HTERT RPE-1 (cell line): ENCODE measurements around the gene GTF2E1.
"Not testable (repeated sequence)": the region's sequence is repeated elsewhere in the genome, so short reads cannot be mapped to it uniquely, and the experiment has no call there.

Source experiments
- in situ Hi-C: fragments of 300-500 bp; cut with MboI; formaldehyde crosslinking; loops from 4 replicates; pipeline ENCODE4 v1.14.3; 2020; ENCODE audit warnings: low sequenced_read_pairs

The GTF2E1 gene

DNA sequence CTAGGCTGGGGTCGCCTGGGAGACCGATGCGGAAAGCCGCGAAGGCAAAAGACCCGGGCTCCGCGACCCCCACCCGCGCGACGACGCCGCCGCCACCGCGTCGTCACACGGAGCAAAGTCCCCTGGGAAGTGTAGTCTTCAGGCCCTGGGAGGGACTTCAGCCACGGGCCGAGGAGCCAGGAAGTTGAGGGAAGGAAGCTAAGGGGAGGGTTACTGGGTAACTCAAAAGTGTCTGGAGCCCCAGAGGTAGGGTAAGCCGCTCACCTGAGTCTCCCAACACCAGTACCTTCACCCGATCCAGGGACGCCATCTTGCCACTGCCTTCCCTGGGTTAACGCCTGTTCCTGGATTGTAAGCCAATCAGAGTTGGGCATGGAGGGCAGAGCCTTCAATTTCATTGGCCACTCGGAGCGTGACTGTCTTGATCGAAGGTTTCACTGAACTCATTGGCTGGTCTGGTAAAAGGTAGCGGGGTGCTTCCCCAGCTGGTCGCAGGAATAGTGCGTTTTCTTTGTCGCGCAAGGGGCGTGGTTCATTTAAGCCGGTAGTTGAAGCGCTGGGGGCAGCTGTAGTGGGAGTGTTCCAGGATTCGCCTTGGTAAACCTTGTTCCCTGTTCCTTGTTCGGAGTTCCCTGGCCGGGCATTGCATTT, at the start of gene GTF2E1, which contains the start of gene RABL3:
Gene GTF2E1, plus strand, starts transcription at position 547 of the 651 bp plus-strand sequence. CDS start 7,809 bp downstream, outside the sequence.
Gene RABL3, minus strand, starts transcription at position 319 of the 651 bp plus-strand sequence. Its CDS starts 9 bp downstream, at position 310.
- in situ Hi-C loops = no loop called here

DNA sequence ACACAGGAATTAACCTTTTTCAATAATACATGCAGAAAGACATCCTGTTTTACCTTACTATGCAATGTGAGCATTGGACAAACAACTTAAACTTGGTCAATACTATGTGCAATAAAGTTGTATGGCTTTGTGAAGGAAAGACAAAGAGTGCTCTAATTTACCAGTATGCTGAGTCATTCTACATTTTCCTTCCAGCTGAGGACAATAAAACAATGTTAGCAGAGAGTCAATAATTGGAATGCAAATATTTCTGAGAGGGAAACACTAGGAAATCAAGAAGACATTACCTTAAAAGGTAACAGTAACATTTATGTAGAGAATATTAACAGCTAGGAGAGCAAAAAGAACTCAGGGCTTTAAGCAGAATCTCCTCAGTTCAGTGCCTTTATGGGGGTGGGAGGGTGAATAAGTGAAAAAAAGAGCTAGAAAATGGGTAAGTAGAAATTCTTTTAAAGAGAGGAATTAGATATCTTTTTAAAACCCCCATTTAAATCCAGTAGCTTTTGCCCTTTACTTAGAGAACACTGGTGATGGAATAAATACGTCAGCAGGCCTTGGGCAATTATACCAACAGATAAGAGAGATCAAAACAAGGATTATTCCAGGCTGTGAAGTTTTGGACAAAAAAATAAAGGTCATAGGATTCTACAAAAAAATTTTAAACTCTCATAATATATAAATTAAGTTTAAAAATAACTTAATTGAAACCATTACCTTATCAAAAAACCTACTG, 48.9 kb upstream of the GTF2E1 start:
- in situ Hi-C loops = no loop called here

DNA sequence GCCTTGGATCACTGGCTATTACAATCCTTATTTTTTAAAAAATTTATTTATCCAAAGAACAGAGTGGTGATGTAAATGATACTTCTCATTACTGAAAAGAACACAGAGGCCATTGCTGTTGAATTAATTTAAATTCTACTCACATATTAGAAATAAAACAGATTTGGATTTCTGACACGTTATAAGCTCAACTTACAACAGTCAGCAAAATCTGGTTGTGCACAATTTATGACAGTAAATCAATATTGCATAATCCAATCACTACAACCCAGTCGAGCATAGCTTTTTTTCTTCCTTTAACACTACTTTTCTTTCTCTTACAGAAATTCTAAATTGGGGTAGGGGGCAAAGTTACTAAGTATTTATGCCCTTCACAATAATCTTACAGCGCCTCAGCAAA, 43.2 kb upstream of the GTF2E1 start:
- in situ Hi-C loops = no loop called here

DNA sequence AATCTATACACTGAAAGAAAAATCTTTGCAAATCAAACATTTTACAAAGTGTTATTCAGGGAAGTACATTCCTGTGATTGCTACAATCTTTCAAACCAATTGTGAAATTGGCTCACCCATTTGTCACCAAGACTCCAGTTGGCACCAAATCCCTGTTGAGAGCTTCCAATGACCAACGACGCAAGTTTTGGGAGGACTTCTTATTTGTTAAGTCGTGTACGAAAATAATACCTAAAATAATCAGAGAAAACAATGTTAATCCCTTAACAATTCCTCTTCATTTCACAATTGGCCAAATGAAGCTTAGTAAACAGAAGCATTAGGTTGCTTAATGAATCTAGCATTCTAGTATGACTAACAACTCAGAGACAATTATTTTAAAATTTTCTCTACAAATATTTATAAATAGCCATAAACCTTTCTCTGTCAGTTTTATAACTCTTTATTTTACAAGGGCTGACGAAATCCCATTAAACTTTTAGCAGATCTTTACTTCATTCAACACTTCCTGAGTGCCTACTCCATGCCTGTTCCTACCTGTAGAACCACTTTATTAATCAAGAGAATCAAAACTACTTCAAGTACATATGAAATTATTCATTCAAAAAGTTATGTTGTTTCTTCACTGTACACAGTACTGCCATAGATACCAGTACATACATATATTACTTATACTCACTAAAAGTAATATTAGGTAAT, 36.5 kb upstream of the GTF2E1 start:
- in situ Hi-C loops = no loop called here

DNA sequence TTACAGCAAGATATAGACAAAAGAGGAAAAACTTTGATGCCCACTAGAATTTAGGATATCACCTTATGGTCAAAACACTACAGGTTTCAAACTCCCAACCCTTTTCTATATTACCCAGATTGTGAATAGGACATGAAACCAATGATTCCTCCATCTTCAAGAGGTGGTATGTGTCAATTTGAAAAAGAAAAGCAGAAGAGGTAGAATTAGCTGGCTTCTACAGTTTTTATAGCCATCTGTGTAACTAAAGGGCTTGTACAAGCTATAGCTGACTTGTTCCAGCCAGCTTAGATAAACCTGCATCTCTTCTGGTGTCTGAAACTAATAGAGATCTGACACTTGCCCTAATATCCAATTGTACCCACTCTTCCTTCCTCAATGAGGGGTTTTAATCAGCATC, 35.6 kb upstream of the GTF2E1 start:
- in situ Hi-C loops = no loop called here

DNA sequence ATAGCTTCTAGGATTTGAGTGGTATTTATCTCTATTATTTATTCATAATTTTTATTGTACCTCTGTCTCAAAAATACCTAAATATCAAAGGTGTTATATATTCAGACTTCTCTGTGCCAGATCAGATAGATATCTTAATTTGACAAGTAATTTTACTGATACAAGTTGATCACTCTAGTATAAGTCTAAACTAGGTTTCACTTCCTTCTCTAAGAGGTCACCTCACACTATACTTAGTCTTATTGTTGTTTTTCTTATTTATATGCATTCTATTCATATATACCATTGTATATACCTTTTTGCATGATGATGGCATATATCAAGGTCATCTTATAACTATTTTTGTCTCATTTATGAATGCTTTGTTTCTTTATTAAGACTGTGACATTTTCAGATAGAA, 34.1 kb upstream of the GTF2E1 start:
- in situ Hi-C loops = no loop called here

DNA sequence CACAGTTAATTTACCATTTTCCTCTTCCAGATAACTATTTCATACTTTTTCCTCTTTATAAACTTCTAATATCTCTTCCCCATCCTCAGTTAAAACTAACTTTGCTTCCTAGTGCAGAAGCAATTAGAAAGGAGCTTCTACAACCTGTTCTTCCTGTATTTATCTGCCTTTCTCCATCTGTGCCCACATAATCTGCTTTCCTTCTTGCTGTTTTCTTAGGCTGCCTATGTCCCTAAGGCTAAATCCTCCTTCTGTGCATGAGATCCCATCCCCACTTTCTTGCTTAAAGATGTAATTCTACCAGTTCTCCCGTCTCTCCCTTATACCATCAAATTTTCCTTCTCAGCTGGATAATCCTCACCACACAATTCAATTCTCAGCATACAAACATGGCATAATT, 32.2 kb upstream of the GTF2E1 start:
- in situ Hi-C loops = no loop called here

DNA sequence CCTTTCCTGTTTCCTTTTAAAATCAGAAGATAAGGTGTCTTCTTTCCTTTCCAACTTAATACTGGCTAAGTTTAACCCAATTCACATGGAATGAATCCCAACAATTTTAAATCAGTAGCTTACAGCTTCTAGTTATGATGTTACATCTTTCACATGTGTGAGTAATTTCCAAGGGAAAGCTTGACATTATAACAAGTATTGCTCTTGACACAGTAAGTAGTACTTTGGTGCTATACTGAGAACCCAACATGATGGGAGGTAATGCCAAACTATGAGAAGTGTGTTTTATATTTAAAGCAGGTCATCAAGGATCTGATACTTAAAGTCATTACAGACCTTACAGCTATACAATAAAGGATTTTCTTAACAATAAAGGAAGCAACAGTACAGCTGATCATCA, 29.3 kb upstream of the GTF2E1 start:
- in situ Hi-C loops = no loop called here

DNA sequence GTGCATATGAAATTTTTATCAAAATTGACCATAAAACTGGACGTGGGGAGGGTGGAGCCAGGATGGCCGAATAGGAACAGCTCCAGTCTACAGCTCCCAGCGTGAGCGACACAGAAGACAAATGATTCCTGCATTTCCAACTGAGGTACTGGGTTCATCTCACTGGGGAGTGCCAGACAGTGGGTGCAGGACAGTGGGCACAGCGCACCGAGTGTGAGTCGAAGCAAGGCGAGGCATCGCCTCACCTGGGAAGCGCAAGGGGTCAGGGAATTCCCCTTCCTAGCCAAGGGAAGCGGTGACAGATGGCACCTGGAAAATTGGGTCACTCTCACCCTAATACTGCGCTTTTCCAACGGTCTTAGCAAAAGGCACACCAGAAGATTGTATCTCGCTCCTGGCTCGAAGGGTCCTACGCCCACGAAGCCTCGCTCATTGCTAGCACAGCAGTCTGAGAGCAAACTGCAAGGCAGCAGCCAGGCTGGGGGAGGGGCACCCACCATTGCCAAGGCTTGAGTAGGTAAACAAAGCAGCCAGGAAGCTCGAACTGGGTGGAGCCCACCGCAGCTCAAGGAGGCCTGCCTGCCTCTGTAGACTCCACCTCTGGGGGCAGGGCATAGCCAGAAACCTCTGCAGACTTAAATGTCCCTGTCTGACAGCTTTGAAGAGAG, 23.2 kb upstream of the GTF2E1 start:
- in situ Hi-C loops = not testable (repeated sequence)

DNA sequence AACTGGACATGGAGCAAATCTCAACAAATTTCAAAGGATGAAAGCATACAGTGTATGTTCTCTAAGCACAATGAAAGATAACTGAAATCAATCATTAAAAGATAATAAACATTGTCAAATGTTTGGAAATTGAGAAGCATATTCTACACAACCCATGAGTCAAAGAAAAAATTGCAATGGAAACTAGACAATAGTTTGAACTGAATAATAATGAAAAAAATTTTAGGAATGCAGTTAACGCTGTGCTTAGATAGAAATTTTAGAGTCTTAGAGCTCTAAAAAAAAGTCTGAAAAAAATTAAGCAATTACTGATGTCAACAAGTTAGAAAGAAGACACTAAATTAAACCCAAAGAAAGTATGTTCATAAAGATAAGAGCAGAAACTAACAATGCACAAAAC, 15.8 kb upstream of the GTF2E1 start:
- in situ Hi-C loops = no loop called here

DNA sequence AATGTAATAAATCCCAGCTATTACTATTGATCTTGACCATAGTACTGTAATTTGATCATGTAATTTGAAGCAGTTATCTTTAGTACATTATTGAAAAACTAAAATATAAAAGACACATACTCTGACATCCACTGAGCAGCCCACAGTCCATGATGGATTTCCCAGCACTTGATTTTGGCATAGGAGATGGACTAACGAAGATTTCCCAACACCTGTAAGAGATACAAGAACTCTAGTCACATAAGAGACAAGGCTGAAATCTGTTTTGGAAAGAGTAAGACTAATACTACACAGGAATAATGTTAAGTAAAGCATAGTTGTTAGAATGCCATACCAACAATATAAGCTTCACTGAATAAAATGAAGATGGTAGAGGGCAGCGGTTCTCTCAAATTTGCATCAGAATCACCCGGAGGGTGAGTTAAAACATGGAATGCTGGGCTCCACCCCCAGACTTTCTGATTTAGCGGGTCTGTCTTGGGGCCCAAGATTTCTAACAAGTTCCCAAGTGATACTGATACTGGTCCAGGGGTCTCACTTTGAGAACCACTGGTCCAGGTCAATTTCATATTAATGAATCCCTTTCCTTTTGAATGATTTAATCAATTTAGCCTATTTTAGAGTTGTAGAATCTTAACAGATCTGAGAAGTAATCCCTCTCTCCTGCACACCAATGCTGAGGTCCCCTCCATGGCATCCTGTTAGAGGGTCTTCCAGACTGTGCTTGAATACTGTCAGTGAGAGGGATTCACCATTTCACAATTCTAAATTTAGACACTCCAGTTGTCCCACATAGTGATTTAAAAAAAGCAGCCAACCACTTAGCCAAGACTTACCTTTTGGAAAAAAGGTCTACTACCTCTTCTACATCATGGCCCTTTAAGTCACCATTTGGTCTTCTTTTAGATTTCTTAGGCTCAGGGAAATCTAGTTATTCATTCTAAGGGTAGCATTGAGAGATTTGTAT, 11.7 kb upstream of the GTF2E1 start:
- in situ Hi-C loops = no loop called here

DNA sequence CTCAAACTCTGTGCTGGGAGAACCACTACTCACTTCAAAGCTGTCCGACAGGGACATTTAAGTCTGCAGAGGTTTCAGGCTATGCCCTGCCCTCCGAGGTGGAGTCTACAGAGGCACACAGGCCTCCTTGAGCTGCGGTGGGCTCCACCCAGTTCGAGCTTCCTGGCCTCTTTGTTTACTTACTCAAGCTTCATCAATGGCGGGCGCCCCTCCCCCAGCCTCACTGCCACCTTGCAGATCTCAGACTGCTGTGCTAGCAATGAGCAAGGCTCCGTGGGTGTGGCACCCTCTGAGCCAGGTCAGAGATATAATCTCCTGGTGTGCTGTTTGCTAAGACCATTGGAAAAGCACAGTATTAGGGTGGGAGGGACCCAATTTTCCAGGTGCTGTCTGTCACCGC, 4.5 kb upstream of the GTF2E1 start:
- in situ Hi-C loops = not testable (repeated sequence)

DNA sequence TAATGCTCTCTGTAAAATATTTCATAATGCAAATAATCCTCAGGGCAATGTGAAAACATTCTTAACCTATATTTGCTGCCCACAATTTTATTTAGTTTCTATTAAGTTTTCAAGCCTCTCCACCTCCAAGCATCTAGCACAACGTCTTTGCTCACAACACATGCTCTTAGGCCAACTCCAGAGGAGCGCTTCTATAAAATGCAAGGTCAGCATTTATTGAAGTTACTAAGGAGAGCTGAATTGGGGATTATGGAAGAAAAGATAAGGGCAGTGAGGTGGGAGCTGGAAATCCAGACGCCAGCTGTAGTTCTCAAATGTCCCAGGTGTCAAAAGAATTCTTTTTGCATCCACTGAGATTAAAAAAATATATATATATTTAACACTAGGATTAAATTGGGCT, 1.2 kb upstream of the GTF2E1 start:
- in situ Hi-C loops = no loop called here

DNA sequence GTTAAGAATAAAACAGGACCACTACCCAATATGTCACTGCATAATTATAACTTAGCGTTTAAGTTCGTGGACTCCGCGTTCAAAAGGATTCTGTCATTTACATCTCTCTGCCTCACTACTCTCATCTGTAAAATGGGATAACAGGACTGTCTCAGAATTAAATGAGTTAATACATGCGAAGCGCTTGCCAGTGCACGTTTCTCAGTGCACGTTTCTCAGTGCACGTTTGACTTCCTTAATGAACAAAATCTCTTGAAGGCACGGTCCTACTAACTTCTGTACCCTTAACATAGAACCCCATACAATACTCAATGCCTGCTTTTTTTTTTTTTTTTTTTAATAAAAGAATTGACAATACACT, 727 bp upstream of the GTF2E1 start:
- in situ Hi-C loops = no loop called here

DNA sequence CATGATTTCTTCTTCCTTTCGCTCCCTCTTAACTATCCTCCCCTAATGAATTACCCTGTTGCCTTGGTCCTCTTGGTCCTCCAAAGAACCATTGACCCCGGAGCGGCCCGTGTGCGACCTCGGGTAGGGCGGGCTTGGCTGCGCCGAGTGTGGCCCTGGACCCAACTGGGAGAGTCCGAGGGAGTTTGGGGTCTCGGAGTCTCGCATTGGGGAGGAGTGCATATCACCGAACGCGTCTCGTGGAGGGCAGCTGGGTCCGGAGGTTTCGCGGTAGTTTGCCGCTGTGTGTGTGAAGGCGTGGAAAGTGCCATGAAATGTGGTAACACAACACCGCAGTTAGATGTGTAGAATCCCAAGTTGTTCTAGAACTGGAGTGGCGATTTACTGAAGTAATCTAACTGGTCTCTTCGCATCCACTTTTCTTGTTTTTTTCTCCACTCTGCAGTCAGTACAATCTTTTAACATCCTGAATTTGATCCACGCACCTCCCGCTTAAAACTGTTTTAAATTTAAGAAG, 363 bp downstream of the GTF2E1 start:
- in situ Hi-C loops = no loop called here

DNA sequence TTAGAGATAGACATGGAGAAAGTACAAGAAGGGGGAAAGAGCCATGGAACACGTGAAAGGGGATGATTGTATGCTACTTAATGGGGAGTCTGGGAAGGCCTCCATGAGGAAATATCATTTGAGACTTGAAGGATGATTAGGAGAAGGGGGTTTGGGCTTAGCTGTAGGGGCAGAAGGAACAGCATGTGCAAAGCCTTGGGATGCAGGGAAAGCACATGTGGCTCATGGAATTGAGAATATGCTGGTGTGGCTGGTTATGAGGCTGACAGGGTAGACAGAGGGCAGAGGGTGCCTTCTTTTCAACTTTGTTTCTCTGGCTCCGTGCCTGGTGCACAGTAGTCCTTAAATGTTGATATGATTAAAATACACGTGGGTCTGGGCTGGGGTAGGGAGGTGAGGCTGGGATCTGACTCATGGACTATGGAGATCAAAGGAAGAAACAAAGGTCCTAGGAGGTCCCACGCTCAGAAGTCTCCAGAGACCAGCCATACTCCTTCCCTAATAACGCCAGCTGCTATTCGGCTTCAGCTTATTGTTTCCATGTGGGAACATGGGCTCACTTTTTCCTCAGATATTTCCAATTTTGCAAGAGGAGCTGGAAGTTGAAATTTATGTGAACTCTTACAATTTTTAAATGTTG, 1.1 kb downstream of the GTF2E1 start:
- in situ Hi-C loops = no loop called here

DNA sequence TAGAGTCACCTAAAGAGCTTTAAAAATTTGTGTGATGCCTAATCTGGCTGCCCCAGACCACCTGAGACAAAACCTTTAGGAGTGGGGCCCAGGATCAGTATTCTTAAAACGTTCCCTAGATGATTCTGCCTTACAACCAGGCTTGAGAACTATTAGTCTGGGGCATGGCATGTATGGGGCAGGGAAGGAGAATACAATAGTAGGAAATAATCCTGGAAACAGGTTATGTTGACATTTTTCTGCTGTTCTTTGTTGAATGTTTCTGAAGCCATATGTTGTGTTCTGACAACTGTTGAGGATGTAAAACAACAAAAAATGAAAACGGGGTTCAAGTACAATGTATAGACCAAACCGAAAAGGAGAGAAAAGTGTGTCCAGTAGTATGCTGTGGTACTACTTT, 2.9 kb downstream of the GTF2E1 start:
- in situ Hi-C loops = no loop called here

DNA sequence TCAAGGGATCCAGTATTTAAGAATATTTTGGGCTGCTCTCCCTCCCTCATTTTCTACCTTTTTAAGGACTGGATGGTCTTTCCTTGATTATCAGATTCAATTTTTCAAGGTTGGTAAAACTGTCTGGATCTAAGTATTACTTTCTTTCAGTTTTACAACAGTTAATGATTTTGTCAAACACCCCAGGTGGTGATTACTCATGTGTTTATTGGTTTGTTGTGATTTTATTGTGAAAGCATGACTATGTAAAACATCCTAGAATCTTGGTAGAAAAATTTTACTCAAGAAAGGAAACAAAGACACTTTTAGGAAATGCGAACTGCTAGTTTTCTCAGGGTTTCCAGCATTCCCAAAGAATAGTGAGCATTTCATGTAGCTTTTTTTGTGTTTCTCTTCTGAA, 7.3 kb downstream of the GTF2E1 start:
- in situ Hi-C loops = no loop called here

DNA sequence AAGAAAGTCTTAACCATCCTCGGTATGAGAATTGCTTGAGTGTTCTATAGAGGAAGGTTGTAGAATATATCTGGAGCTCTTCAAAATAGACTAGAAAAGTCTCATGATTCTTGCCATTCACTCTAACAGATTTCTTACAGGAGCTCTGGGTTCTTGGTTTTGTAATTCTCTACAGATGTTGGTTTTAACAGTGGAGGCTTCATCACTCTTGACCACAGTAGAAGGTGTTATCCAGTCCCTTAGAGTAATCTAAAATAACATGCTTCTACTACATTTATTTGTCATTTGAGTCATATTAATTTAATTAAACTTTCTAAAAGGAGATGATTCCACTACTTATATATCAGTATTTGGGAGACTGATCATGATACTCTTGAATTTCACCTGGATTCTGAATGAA, 9.7 kb downstream of the GTF2E1 start:
- in situ Hi-C loops = no loop called here

DNA sequence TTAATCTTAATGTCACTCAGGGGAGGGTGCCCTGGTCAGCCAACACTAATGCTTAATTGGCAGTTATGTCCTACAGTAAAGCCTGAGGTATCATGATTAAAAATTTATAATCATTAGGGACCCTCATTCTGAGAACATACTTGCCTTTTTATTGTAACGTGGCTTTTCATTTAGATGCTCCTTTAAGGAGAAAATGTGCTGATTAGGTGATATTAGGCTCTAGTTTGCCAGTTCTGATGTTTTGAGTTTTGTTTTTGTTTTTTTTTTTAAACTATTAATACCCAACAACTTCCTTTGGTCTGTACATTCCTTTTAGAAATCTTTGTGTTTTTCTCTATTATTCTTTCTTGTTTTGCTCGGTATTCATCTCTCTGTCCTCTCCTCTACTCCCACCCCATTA, 10.3 kb downstream of the GTF2E1 start:
- in situ Hi-C loops = no loop called here
